Endothelial cell of umbilical vein (primary cell): Measurements from ENCODE around the gene RAB36. TPM values are rescaled to one million over a fixed set of nuclear protein-coding genes. Genes with fewer than 3 reads are reported as not detected.

Experiments
- BruUV-seq: library from RNA; stranded (reverse); fragments of 400-500 nt; replicated peaks from 2 replicates; lab custom pipeline; 2021; lab: Mats Ljungman, UMichigan
- CTCF ChIA-PET: fragments of 300-600, 350-600 bp; sonication (Branson Sonifier 250); formaldehyde crosslinking; loops from one replicate; lab custom pipeline; 2021; ENCODE audit warnings: antibody characterized with exemption, inconsistent platforms; lab: Charles Lee
- POLR2A ChIA-PET: fragments of 300-600, 350-600 bp; sonication (Branson Sonifier 250); formaldehyde crosslinking; loops from one replicate; lab custom pipeline; 2021; ENCODE audit warnings: antibody characterized with exemption, inconsistent platforms; lab: Charles Lee
- DNase-seq: peaks from one replicate; pipeline ENCODE4 v3.0.0-alpha.2; 2011; ENCODE audit warnings: low read depth, low spot score
- FAIRE-seq: peaks from 2 replicates; lab custom pipeline; 2011; peaks lifted over from hg19 to GRCh38; lab: Jason Lieb, UNC
- H2AFZ ChIP-seq: 2 replicates; pipeline ENCODE4 v1.6.0; 2012; ENCODE audit warnings: low read depth, low read length, control low read depth, inconsistent platforms
- H3K27ac ChIP-seq: 2 replicates; pipeline ENCODE4 v1.5.1; 2011; ENCODE audit warnings: low read depth, mild to moderate bottlenecking, control low read depth, low read length, moderate library complexity; ENCODE audit not compliant: insufficient read depth
- H3K27me3 ChIP-seq, 2 experiments: 2 replicates each; pipeline versions ENCODE4 v1.6.0 to v1.6.1; 2011; ENCODE audit warnings: low read length in 2 of 2, mixed read lengths in 1 of 2; ENCODE audit not compliant: control insufficient read depth in 2 of 2, insufficient read depth in 2 of 2
- H3K36me3 ChIP-seq, 2 experiments: 2 replicates in 1 of 2; 3 replicates in 1 of 2; pipeline ENCODE4 v1.5.1; 2011; ENCODE audit warnings: low read length in 2 of 2, mild to moderate bottlenecking in 1 of 2, moderate library complexity in 1 of 2; ENCODE audit not compliant: control insufficient read depth in 2 of 2, insufficient read depth in 2 of 2; ENCODE audit errors: extremely low read depth in 1 of 2
- H3K4me1 ChIP-seq: 3 replicates; pipeline ENCODE4 v1.5.1; 2011; ENCODE audit warnings: mild to moderate bottlenecking, low read length; ENCODE audit not compliant: control insufficient read depth, insufficient read depth; ENCODE audit errors: extremely low read depth
- H3K4me2 ChIP-seq: 2 replicates; pipeline ENCODE4 v1.6.1; 2011; ENCODE audit warnings: low read length, control low read depth, mixed read lengths; ENCODE audit not compliant: insufficient read depth
- H3K4me3 ChIP-seq, 3 experiments: fragments of 200-600 bp in 1 of 3; sonication (generic), shearing (Covaris generic) in 1 of 3; replicated peaks in 1 of 3; 2 replicates each; pipeline ENCODE4 v1.5.1; 2011 to 2016; ENCODE audit warnings: control low read depth in 3 of 3, low read length in 3 of 3, mild to moderate bottlenecking in 2 of 3, inconsistent platforms in 1 of 3, low read depth in 1 of 3, moderate library complexity in 1 of 3; ENCODE audit not compliant: insufficient read depth in 1 of 3
- H3K79me2 ChIP-seq: 2 replicates; pipeline ENCODE4 v1.6.0; 2012; ENCODE audit warnings: low read length, inconsistent platforms; ENCODE audit not compliant: control insufficient read depth, insufficient read depth
- H3K9ac ChIP-seq: replicated peaks from 2 replicates; pipeline ENCODE3; 2011; ENCODE audit warnings: low read length, control low read depth; ENCODE audit not compliant: insufficient read depth; ENCODE audit errors: extremely low read depth
- H3K9me1 ChIP-seq: replicated peaks from 3 replicates; pipeline ENCODE4 v1.6.0; 2011; ENCODE audit warnings: mild to moderate bottlenecking, low read length; ENCODE audit not compliant: control insufficient read depth, insufficient read depth; ENCODE audit errors: extremely low read depth
- H3K9me3 ChIP-seq: replicated peaks from 2 replicates; pipeline ENCODE4 v1.5.1; 2012; ENCODE audit warnings: low read length, inconsistent platforms; ENCODE audit not compliant: control insufficient read depth, insufficient read depth
- H4K20me1 ChIP-seq: replicated peaks from 2 replicates; pipeline ENCODE3; 2011; ENCODE audit warnings: mild to moderate bottlenecking, low read length; ENCODE audit not compliant: control insufficient read depth, insufficient read depth; ENCODE audit errors: extremely low read depth
- CTCF ChIP-seq, 2 donors: IDR thresholded peaks; 1 replicate in 1 of 2; 2 replicates in 1 of 2; pipeline ENCODE4 v1.5.1; 2011; ENCODE audit warnings: low read length in 2 of 2, mild to moderate bottlenecking in 2 of 2, moderate library complexity in 2 of 2, control low read depth in 1 of 2, inconsistent platforms in 1 of 2, low read depth in 1 of 2; ENCODE audit not compliant: insufficient read depth in 1 of 2; ENCODE audit errors: extremely low read depth in 1 of 2
- EZH2 ChIP-seq: IDR thresholded peaks from 2 replicates; pipeline ENCODE4 v1.6.1; 2012; ENCODE audit warnings: borderline replicate concordance, low read depth, mild to moderate bottlenecking, moderate library complexity, low read length, inconsistent platforms; ENCODE audit not compliant: severe bottlenecking
- FOS ChIP-seq: IDR thresholded peaks from 2 replicates; pipeline ENCODE4 v1.6.1; 2011; ENCODE audit warnings: mild to moderate bottlenecking, low read length, moderate library complexity, borderline replicate concordance; ENCODE audit not compliant: insufficient read depth
- GATA2 ChIP-seq: IDR thresholded peaks from 2 replicates; pipeline ENCODE4 v1.7.0; 2011; ENCODE audit warnings: low read depth, mild to moderate bottlenecking, moderate library complexity, mixed read lengths, low read length; ENCODE audit not compliant: insufficient read length, insufficient read depth
- JUN ChIP-seq: IDR thresholded peaks from 2 replicates; pipeline ENCODE4 v1.6.1; 2011; ENCODE audit warnings: borderline replicate concordance, low read depth; ENCODE audit not compliant: insufficient read length, insufficient read depth
- MAX ChIP-seq: IDR thresholded peaks from 2 replicates; pipeline ENCODE4 v1.6.1; 2011; ENCODE audit not compliant: insufficient read depth, insufficient read length
- MYC ChIP-seq: IDR thresholded peaks from one replicate; pipeline ENCODE4 v1.6.1; 2011; ENCODE audit warnings: mild to moderate bottlenecking, low read depth, low read length
- POLR2A ChIP-seq: IDR thresholded peaks from 2 replicates; pipeline ENCODE4 v1.6.1; 2012; ENCODE audit warnings: low read depth, mild to moderate bottlenecking, control low read depth, low read length
- POLR2AphosphoS5 ChIP-seq: IDR thresholded peaks from 2 replicates; pipeline ENCODE4 v1.6.1; 2012; ENCODE audit warnings: low read depth, mild to moderate bottlenecking, control low read depth, low read length, moderate library complexity; ENCODE audit not compliant: insufficient read depth
- dilution Hi-C: fragments of 300-500 bp; cut with MboI; formaldehyde crosslinking; loops from one replicate; pipeline ENCODE4 v1.15.0; 2019; ENCODE audit warnings: low sequenced_read_pairs; ENCODE audit not compliant: extremely low pct_ligation_motif_present
- intact Hi-C: fragments of 100-400 bp; cut with micrococcal nuclease; formaldehyde crosslinking; loops from one replicate; pipeline ENCODE4 v1.10.0; 2022
- polyA plus RNA-seq, 4 experiments: library from polyadenylated mRNA; depleted of rRNA in 3 of 4; stranded (reverse) in 3 of 4; unstranded in 1 of 4; fragments of >200 nt; gene quantifications; 2 replicates each; pipeline versions ENCODE4 v1.2.1 to v1.2.3, GENCODE V29; 2011 to 2012; ENCODE audit warnings: missing spikeins in 1 of 4
- total RNA-seq: library from RNA; stranded (reverse); gene quantifications from 2 replicates; pipeline ENCODE4 v1.2.3, GENCODE V29; 2021

RAB36 gene
- total and polyA plus RNA-seq, 2 donors (not counting 3 experiments of a cell fraction or from before 2014, with no cell fraction given) = 2.7 to 3.1 TPM

DNA sequence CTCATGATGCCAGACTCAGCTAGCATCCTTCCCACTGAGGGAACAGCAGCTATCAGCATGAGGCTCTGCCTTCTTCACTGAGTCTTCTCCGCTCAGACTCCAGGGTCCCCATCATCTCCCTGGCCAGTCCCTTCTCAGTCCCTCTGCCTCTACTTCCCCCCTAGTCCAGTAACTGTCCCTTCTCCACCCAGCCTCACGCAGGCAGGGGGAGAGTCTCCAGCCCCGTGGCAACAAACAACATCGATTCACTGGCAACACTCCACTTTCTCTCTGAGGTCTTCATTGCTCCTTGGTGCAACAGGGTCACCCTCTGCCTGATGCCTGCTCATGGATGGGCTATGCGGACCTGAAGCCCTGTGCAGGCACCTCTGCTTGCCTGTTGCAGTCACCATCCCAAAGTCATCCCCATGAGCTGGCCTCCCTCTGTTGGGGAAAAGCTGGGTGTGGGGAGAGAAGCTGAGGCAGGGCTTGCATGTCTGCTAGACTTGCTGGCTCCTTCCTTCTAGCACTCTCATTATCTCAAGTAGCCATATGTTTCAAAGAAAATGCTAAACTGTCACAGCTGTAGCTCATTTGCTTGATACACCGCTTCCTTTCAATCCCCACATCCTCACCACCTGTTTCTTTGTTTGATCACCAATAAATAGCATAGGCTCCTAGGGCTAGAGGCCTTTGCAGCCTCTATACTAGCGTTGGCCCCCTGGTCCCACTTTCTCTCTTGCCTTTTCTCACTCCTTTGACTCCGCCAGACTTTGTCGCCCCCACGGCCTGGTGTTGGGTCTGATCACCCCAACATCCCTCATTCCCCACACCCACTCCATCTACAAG, 30.8 kb downstream of the RAB36 start:
- no peak overlapping the region for H3K4me3 ChIP-seq
- dilution Hi-C loops = no loop called here

DNA sequence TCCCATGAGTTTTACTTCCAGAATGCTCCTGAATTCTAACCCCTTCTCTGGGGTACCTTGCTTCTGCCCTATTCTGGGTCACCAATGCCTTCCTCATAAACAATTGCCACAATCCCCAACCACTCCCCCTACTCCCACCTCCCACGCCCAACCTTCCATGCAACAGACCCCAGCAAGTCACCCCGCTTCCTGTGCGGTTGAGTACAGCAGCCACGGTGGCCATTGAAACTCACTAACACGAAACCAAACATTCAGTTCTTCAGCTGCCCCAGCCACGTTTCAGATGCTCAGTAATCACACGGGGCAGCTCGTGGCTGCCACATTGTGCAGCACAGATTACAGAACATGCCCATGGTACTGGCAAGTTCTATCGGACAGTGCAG, 31.4 kb downstream of the RAB36 start:
- FAIRE-seq = no peak
- intact Hi-C loops = loop anchor here (10.0 kb wide), 1 partner anchor 358 kb away; no protein-coding TSS in a partner anchor
- dilution Hi-C loops = no loop called here

More for the DNA sequence above, 30.8 kb downstream of the RAB36 start:
- Histone ChIP-seq H3K9me3 (no peaks in the 10 kb centered on the region), H3K36me3 (no peaks in the 10 kb centered on the region), H3K4me2 (no peak overlapping the region), H3K27ac (no peak overlapping the region), H4K20me1 (no peaks in the 10 kb centered on the region), H3K79me2 (peaks cover 5% of the 10 kb centered on the region), H3K4me1 (peaks cover 18% of the 10 kb centered on the region), H3K27me3 (no peaks in the 10 kb centered on the region), H3K9ac (no peak overlapping the region), H2AFZ (no peak overlapping the region), H3K9me1 (no peaks in the 10 kb centered on the region)
- intact Hi-C loops = loop anchor here (10.0 kb wide), 1 partner anchor 359 kb away; no protein-coding TSS in a partner anchor
- no peak for DNase-seq
- no peak for FAIRE-seq
- ChIA-PET POLR2A (interaction anchor here (2.0 kb wide), 1 partner anchor 106 kb away, joined by 8 read pairs; no protein-coding TSS in a partner anchor), CTCF (interaction anchor here (0.8 to 12.6 kb wide), 5 partner anchors 104 to 210 kb away, joined by 4 to 451 read pairs (median 29); no protein-coding TSS in a partner anchor)
- no TSS peak for BruUV-seq
- TF ChIP-seq GATA2 (no peak), EZH2 (no peak), FOS (no peak)

More for the DNA sequence above, 31.4 kb downstream of the RAB36 start:
- no peak overlapping the region for H3K4me2 ChIP-seq
- no peak overlapping the region for H3K4me3 ChIP-seq
- H3K27me3 ChIP-seq = no peaks in the 10 kb centered on the region
- no peak overlapping the region for H3K27ac ChIP-seq
- H3K9ac ChIP-seq = no peak overlapping the region
- no peak for TF ChIP-seq POLR2A
- TF ChIP-seq POLR2AphosphoS5 = no peak
- TF ChIP-seq MYC = no peak
- TF ChIP-seq GATA2 = no peak
- no peak for TF ChIP-seq MAX
- TF ChIP-seq JUN = no peak
- no peak for TF ChIP-seq EZH2
- no peak for TF ChIP-seq FOS
- no peak for TF ChIP-seq CTCF (IDR thresholded peaks at IDR 0.05; ENCODE audit: extremely low read depth in 1 of 2, insufficient read depth in 1 of 2, low read depth in 1 of 2, low read length in 2 of 2)
- H3K9me1 ChIP-seq = no peaks in the 10 kb centered on the region
- H3K36me3 ChIP-seq = no peaks in the 10 kb centered on the region
- H3K79me2 ChIP-seq = peaks cover 11% of the 10 kb centered on the region
- no peak overlapping the region for H2AFZ ChIP-seq
- no peaks in the 10 kb centered on the region for H4K20me1 ChIP-seq
- H3K4me1 ChIP-seq = peaks cover 18% of the 10 kb centered on the region
- ChIA-PET POLR2A (no interaction called here), CTCF (interaction anchor here (0.8 to 12.6 kb wide), 3 partner anchors 104 to 209 kb away, joined by 4 to 451 read pairs (median 7); no protein-coding TSS in a partner anchor)
- no peak for DNase-seq
- no peaks in the 10 kb centered on the region for H3K9me3 ChIP-seq
- BruUV-seq = no TSS peak
